M059J (cell line): ENCODE data around the gene SPANXC. TPM values are rescaled to one million over a fixed set of nuclear protein-coding genes. Genes with fewer than 3 reads are reported as not detected.
"Not testable (repeated sequence)": the region's sequence is repeated elsewhere in the genome, so short reads cannot be mapped to it uniquely, and the experiment has no call there.

Experiments used
- DNase-seq: peaks from one replicate; pipeline ENCODE4 v3.0.0-alpha.2; 2012; ENCODE audit warnings: low read depth
- total RNA-seq: library from RNA; depleted of rRNA; stranded (reverse); fragments of >200 nt; shearing (Covaris generic); gene quantifications from 2 replicates; pipeline ENCODE4 v1.2.3, GENCODE V29; 2014; rRNA removed

SPANXC gene
- total RNA-seq, result 5.8 and 13.3 TPM in 2 replicates

DNA sequence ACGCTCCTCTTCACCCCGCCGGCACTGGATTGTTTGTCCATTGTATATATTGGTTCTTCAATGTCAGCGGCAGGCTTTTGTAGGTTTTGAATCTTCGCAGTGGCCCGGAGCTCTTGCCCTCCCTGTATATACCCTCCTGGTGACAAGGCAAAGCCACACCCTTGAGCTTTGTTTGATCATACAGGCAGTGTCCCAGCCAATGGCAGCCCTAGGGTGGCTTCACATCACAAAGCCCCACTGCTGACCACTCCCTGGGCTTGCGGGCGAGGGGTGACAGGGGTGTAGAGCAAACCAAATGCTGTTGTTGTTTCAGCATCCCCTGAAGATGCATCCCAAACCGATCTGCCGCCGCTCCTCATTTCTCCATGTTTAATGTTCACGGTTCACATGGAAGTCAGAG is at the start of gene SPANXC:
Gene SPANXC (minus strand): TSS at position 101 of the 400 bp plus-strand sequence. CDS start 60 bp downstream, at position 41.
- DNase-seq, result not testable (repeated sequence)

- DNase-seq, result peak; percentile 17
These were observed 37.2 kb upstream of the SPANXC start for GRCh38 chrX:141279476-141279875.

- peak; percentile 38 for DNase-seq
These were observed 36.0 kb upstream of the SPANXC start for GRCh38 chrX:141278306-141278705.

DNA sequence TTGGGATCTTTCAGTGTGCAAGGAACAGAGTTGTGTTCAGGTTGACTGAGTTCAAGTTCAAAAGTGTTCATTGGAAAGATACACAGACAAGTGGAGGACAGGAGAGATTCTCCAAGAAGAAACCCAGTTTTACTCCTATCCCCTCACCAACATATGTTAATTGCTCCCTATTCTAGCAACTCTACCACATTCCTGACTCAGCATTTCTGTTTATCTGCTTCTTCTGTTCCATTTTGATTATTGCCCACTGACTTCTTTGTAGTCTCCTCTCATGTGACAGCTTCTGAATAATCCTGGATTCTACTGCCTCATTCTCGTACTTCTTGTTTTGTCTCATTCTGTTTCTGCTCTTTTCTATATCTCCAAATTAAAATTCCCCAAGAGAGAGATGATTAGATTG is 15.8 kb upstream of the SPANXC start:
- DNase-seq, result no peak

- DNase-seq, result peak; percentile 31
These were observed 20.7 kb downstream of the SPANXC start for GRCh38 chrX:141221611-141222010.

- DNase-seq, result peak; percentile 91
These were observed 21.8 kb downstream of the SPANXC start for GRCh38 chrX:141220342-141221008.

DNA sequence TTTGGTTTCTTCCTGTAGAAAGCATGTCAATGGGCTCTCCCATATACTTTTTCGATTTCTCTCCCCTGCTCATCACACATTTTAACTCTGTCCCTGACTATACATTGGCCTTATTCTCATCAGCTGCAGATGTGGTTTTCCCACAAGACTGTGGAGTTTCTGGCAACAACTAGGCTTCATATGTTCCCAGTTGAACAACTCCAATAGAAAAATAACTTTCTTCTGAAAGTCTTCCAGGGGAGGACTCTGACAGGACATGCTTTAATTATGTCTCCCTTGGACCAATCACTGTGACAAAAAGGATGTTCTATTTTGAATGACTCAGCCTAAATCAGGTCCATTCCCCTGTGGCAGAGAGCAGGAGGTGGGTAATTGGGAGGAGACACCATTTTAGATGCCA is 28.1 kb downstream of the SPANXC start:
- DNase-seq, result peak; percentile 36

DNA sequence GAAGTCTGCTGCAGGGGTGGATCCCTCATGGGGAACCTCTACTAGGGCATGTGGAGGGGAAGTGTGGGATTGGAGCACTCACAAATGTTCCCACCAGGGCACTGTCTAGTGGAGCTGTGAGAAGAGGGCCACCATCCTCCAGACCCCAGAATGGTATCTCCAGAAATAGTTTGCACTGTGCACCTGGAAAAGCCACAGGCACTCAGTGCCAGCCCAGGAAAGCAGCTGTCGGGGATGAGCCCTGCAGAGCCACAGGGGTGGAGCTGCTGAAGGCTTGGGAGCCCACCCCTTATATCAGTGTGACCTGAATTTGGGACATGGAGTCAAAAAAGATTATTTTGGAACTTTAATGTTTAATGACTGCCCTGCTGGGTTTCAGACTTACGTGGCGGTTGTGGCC is 40.4 kb downstream of the SPANXC start:
- DNase-seq, result no peak

Other genes with a start within 250 kb of the SPANXC start
- 43.0 and 87.1 TPM in 2 replicates for gene SPANXB1, start 239.9 kb downstream of the SPANXC start, total RNA-seq
- 29.3 and 34.6 TPM in 2 replicates for gene LDOC1, start 65.4 kb downstream of the SPANXC start, total RNA-seq